IPS-15b (cell line): Measurements from ENCODE around the gene NABP2.
A peak's percentile ranks its signal among the peaks of the same experiment; 100 is the strongest.
"Not testable (repeated sequence)": the region's sequence is repeated elsewhere in the genome, so short reads cannot be mapped to it uniquely, and the experiment has no call there.

Experiments used
- H3K27me3 ChIP-seq: one replicate; pipeline ENCODE4 v1.6.1; 2013; ENCODE audit warnings: low read length; ENCODE audit not compliant: control insufficient read depth, insufficient read depth
- H3K36me3 ChIP-seq: one replicate; pipeline ENCODE4 v1.6.1; 2013; ENCODE audit warnings: low read length; ENCODE audit not compliant: control insufficient read depth, insufficient read depth
- H3K4me1 ChIP-seq: one replicate; pipeline ENCODE4 v1.6.1; 2013; ENCODE audit warnings: mild to moderate bottlenecking, low read length; ENCODE audit not compliant: control insufficient read depth, insufficient read depth
- H3K4me3 ChIP-seq: one replicate; pipeline ENCODE4 v1.5.1; 2013; ENCODE audit warnings: low read depth, low read length
- H3K9ac ChIP-seq: one replicate; pipeline ENCODE4 v1.6.1; 2013; ENCODE audit warnings: low read depth, mild to moderate bottlenecking, low read length
- H3K9me3 ChIP-seq: one replicate; pipeline ENCODE4 v1.6.1; 2013; ENCODE audit warnings: mild to moderate bottlenecking, low read length; ENCODE audit not compliant: control insufficient read depth, insufficient read depth

NABP2 gene

GRCh38 chr12:56255671-56256070 is 31.5 kb downstream of the NABP2 start:
- H3K4me3 ChIP-seq, result no peak overlapping the region
- no peaks in the 10 kb centered on the region for H3K9me3 ChIP-seq
- H3K36me3 ChIP-seq, result peaks cover 42% of the 10 kb centered on the region
- no peaks in the 10 kb centered on the region for H3K27me3 ChIP-seq
- peaks cover 5% of the 10 kb centered on the region for H3K4me1 ChIP-seq
- H3K9ac ChIP-seq, result no peak overlapping the region

DNA sequence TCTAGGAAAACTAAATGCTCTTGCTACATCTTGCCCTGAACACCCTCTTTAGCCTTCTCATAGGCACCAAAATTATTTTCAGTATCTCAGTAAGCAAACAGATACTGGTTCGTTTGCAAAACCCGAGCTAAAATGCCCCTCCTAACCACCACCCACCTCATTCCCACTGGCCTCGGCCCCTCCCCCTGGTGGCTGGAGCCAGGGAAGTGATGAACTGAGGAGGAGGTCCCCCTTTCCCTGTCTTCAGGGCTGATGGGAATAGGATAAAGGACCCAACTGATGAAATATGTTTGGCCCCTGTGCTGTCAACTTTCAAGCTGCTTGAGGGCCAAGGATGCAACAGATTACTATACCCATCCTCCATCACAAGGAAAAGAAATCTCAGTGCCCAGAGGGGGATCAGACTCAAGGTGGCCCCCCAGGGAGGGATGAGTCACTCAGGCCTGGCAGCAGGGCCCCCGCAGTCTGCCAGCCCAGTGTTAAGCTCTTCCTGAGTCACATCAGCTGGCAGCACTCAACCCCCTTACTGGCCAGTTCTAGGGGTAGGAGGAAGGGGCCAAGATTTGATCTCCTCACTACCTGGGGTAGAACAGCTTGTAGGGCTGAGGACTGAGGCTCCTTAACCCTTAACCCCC is 32.3 kb downstream of the NABP2 start:
- peak overlapping the region; percentile 90 for H3K4me3 ChIP-seq
- H3K4me1 ChIP-seq, result peaks cover 5% of the 10 kb centered on the region
- peaks cover 39% of the 10 kb centered on the region for H3K36me3 ChIP-seq
- H3K27me3 ChIP-seq, result no peaks in the 10 kb centered on the region
- H3K9ac ChIP-seq, result no peak overlapping the region
- no peaks in the 10 kb centered on the region for H3K9me3 ChIP-seq

GRCh38 chr12:56257071-56257470 is 32.9 kb downstream of the NABP2 start:
- Histone ChIP-seq H3K9ac (no peak overlapping the region), H3K36me3 (peaks cover 35% of the 10 kb centered on the region), H3K4me3 (peak overlapping the region; percentile 90), H3K4me1 (peaks cover 5% of the 10 kb centered on the region), H3K9me3 (no peaks in the 10 kb centered on the region), H3K27me3 (no peaks in the 10 kb centered on the region)

GRCh38 chr12:56257491-56258067 is 33.4 kb downstream of the NABP2 start:
- Histone ChIP-seq H3K9me3 (no peaks in the 10 kb centered on the region), H3K27me3 (no peaks in the 10 kb centered on the region), H3K4me3 (peak overlapping the region; percentile 90), H3K4me1 (peaks cover 5% of the 10 kb centered on the region), H3K9ac (peak overlapping the region; percentile 60), H3K36me3 (peaks cover 30% of the 10 kb centered on the region)

DNA sequence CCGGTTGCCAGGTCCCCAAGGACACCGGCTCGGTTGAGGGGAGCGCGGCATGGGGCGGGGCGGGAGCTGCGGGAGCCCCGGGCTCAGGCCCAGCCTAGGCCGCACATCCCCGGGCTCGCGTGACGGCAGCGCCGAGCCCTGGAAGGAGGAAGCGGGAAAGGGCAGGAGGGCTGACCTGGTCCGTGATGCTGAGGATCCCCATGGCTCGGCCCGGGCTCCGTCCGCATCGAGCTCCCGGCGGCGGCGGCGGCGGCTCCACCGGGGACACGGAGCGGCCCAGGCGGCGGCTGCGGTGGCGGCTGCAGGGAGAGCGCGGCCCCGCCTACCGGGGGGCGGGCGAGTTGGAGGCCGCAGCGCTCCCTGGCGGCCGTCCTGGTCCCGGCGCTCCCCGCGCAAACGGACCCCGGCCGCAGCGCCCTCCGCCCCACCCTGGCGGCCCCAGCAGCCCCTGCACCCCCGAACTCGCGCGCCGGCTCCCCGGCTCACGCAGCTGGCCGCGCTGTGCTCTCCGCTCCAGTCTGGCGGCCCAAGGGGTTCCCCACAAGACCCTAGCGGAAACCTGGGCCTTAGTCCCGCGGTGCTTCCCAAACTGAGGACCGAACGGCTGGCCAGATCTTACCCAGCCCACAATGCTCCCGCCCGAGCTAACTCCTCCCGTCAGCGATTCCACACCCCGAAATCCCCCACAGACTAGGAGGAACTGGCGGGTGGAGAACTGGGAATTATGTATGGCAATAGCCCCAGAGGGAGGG is 34.1 kb downstream of the NABP2 start, which contains the start of gene ANKRD52:
TSS of gene ANKRD52 (minus strand) at position 317 of the 752 bp plus-strand sequence. CDS start at position 202, 115 bp downstream.
- no peaks in the 10 kb centered on the region for H3K27me3 ChIP-seq
- H3K9me3 ChIP-seq, result no peaks in the 10 kb centered on the region
- peak within 1 kb of the TSS; percentile 94 for H3K4me3 ChIP-seq
- peaks cover 5% of the 10 kb centered on the region for H3K4me1 ChIP-seq
- H3K36me3 ChIP-seq, result peaks cover 23% of the 10 kb centered on the region
- peak within 1 kb of the TSS; percentile 88 for H3K9ac ChIP-seq

- H3K36me3 ChIP-seq, result peaks cover 18% of the 10 kb centered on the region
- H3K9ac ChIP-seq, result peak overlapping the region; percentile 88
- H3K27me3 ChIP-seq, result no peaks in the 10 kb centered on the region
Measured at GRCh38 chr12:56258820-56259183, 34.7 kb downstream of the NABP2 start.

GRCh38 chr12:56260380-56260779 is 36.2 kb downstream of the NABP2 start:
- peaks cover 6% of the 10 kb centered on the region for H3K36me3 ChIP-seq
- H3K4me3 ChIP-seq, result no peak overlapping the region
- no peak overlapping the region for H3K9ac ChIP-seq
- no peaks in the 10 kb centered on the region for H3K9me3 ChIP-seq
- no peaks in the 10 kb centered on the region for H3K27me3 ChIP-seq
- H3K4me1 ChIP-seq, result peaks cover 5% of the 10 kb centered on the region

More at GRCh38 chr12:56258820-56259183, 34.7 kb downstream of the NABP2 start:
- H3K4me1 ChIP-seq, result peaks cover 5% of the 10 kb centered on the region
- H3K4me3 ChIP-seq, result peak overlapping the region; percentile 94
- no peaks in the 10 kb centered on the region for H3K9me3 ChIP-seq

- Histone ChIP-seq H3K4me1 (peaks cover 5% of the 10 kb centered on the region), H3K27me3 (no peaks in the 10 kb centered on the region), H3K9me3 (no peaks in the 10 kb centered on the region), H3K9ac (no peak overlapping the region), H3K36me3 (peaks cover under 1% of the 10 kb centered on the region), H3K4me3 (no peak overlapping the region)
Measured at GRCh38 chr12:56260921-56261320, 36.8 kb downstream of the NABP2 start.

GRCh38 chr12:56261503-56262232 is 37.5 kb downstream of the NABP2 start:
- Histone ChIP-seq H3K9ac (no peak overlapping the region), H3K4me1 (peaks cover 8% of the 10 kb centered on the region), H3K9me3 (no peaks in the 10 kb centered on the region), H3K27me3 (no peaks in the 10 kb centered on the region), H3K36me3 (no peaks in the 10 kb centered on the region), H3K4me3 (no peak overlapping the region)

- H3K9me3 ChIP-seq, H3K4me1 ChIP-seq, H3K36me3 ChIP-seq, H3K9ac ChIP-seq, H3K27me3 ChIP-seq, H3K4me3 ChIP-seq: not testable (repeated sequence)
Measured at GRCh38 chr12:56262955-56263354, 38.8 kb downstream of the NABP2 start.

- H3K36me3 ChIP-seq, H3K9ac ChIP-seq, H3K4me1 ChIP-seq, H3K27me3 ChIP-seq, H3K9me3 ChIP-seq: not testable (repeated sequence)
- peak overlapping the region; percentile 92 for H3K4me3 ChIP-seq
Measured at GRCh38 chr12:56266068-56266692, 42.0 kb downstream of the NABP2 start.
